T follicular helper cell (primary cell): Measurements from ENCODE around the gene CALM1.

Experiments used
- DNase-seq: peaks from one replicate; pipeline ENCODE4 v3.0.0-alpha.2; 2020; ENCODE audit warnings: low read depth

CALM1 gene

DNA sequence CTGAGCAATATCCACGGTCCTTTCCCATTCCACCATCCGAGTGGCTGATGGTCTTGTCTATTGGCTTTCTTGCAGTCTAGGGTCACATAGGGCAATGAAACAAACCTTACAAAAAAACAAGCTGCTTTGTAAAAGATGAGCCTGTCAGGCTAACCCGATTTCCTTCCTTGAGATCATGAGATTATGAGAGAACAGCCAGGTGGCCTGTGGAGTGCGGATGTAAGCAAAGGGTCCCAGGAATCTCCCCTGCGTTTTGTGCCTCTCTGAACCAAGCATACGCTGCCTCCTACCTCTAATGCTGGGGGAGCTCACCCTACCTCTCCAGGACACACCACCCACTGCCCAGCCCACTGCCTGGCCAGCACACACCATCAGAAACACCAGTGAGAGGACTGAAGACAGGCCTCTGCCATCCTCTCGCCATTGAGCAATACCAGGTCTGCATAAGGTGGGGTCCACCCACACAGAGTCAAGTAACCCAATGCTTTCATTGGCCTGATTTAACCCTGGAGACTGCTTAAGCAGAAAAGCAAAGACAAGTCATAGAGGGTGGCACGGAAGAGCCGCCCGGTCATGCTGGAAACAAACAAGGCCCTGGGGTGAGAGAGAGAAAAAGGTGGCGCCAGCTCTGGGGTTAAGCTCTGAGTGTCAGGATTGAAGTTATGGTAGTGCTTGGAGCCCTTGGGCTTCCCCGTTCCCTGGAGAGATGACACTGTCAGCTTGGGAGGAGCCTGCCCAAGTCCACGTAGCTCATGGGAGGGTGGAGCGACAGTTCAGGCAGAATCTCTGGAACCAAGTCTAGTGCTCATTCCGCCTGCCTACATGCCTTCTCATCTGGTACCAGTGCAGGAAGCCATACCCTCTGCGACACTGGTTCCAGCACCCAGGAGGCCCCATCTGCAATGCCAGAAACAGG is 46.6 kb downstream of the CALM1 start:
- no peak for DNase-seq

DNA sequence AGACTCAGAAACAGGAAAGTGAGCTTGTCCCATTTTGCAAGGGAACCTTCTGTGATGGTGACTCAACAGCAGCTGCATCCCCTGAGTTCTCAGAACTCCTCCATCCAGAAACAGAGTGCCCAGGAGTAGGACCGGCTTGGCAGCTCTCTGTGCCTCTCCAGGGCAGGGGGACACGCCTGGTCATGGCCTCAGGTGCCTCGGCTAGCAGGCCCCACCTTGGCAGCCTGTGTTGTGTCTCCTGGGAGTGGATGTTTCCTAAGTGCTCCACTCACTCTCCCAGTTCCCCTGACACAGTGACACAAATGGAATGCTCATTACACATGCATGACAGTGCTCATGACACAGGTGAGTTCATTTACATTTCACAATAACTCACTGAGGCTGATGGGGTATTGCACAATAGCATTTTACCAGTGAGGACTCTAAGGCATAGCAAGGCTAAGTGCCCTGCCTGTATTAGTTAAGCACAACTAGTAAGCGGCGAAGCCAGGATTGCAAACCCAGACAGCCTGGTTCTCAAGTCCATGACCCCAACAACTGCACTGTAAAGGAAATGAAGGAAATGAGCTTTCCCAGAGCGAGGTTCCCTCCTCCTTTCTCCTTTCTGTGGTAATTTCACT is 47.4 kb downstream of the CALM1 start:
- no peak for DNase-seq

DNA sequence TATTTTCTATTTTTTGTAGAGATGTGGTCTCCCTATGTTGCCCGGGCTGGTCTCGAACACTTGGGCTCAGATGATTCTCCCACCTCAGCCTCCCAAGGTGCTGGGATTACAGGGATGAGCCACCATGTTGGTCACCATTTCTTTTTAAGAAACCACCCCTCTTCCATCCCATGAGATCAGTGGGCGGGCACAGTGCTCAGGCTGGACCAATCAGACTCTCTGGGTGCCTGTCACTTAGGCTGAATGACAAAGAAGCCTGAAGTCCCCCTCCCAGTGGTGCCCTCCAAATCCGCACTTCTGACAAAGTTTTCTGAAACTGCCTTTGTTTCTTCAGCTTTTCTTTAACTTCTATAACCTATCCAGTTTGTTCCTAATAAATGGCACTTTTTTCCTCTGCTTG is 48.2 kb downstream of the CALM1 start:
- DNase-seq = no peak

DNA sequence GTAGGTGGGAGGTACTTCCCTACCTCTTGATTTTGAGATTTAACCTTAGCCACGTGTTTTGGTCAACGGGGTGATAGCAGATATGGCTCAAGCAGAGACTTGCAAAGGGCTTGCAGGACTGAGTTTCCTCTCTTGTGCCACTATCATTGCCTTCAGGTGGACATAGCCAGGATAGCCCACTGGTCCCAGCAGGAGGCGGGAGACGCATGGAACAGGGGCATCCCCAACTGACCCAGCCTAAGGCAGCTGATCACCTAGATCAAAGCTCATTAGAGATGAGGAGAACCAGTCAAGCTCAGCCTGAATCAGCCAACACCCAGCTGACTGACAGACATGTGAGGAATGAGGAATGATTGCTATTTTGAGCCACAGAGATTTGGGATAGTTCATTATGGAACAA is 49.6 kb downstream of the CALM1 start:
- no peak for DNase-seq

DNA sequence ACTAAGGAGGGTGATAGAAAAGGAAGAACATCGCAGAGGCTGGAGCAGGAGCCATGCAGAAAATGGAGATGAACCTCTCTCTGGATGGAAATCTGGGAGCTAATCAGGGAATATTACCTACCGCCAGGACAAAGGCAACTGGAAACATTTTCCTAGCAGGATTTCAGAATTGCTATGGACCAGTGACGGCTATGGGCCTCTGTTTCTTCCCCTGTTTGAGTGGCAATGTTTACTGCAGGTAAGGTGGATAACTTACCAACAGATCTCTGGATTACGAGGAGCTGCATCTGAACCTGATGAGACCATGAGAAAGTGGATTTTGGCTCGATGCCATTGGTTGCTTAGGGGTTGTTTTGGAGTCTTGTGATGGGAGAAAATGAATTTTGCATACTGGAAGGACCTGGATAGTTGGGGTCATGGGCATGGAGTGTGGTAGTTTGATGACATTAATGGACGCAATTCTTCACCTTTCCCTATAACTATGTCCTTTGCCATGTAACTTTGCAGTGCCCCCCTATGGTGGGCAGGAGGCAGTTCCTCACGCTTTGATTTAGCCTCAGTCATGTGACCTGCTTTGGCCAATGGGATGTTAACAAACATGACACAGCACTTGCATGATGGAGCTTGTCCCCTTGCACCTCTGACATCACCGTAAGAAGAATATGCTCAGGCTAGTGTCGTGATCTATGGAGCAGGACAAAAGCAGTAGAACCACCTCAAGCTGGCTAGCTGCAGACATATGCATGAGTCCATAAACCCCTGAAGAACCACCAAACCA is 51.1 kb downstream of the CALM1 start:
- no peak for DNase-seq

DNA sequence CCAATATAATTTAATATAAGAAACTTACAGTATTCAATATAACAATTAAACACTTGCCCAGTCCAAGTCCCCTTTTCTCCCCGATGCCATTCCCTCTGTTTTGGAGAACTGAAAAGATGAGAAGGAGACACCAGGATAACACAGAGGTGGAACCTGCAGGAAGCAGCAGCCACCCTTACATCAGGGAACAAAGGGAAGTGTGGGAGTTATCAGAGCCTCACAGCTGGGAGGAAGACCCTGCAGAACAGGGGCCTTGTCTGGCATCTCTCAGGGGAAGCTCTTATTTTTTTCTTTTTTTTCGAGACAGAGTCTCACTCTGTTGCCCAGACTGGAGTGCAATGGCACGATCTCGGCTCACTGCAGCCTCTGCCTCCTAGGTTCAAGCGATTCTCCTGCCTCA is 52.6 kb downstream of the CALM1 start:
- DNase-seq = no peak

DNA sequence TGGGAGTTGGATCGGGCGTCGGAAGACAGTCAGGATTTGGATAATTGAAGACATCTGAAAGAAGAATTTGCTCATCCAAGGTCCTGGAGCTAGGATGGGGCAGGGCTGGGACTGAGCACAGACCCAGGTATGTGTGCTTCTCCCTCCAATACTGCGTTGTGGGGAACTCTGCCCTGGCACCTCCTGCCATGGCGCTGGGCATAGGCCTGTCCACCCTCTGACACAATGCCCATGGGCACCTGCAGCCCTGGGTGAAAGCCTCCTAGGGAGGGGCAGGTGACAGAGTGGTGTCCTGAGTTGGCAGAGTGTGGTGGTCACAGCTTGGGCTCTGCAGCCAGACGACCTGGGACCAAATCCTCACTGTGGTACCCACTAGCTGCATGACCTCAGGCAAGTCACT is 53.3 kb downstream of the CALM1 start:
- no peak for DNase-seq

DNA sequence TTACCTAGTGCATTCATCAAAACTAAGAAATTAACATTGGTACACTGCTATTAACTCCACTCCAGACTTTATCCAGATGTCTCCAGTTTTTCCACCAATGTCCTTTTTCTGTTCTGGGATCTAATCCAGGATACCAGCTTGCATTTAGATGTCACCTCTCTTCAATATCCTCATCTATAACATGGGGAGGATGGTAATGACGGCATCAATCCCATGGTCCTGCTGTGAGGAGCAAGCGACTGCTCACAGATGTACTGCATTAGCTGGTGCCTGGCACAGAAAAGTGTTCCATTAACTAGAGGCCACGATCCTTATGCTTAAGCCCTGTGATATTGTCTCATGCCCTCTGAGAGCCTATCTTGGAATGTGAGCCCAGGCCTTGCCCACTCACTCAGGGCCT is 53.8 kb downstream of the CALM1 start:
- no peak for DNase-seq

DNA sequence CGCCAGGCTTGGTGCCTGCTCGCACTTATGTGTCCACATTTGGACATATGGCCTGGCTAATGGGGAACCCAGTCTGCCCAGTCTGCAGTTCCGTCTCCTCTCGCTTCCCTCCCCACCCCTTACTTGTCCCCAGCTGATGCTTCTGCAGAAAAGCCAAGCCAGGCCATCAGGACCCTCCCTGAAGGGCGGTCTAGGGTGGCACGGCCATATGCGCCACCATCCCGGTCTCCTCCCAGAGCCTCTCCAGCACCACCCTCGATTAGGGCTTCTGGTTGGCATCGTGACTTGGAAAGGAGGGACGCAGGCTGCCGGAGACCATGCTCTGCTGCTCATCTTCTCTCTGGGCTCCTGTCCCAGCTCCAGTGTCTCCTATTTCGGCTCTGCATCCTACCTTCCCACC is 54.6 kb downstream of the CALM1 start:
- DNase-seq = no peak

DNA sequence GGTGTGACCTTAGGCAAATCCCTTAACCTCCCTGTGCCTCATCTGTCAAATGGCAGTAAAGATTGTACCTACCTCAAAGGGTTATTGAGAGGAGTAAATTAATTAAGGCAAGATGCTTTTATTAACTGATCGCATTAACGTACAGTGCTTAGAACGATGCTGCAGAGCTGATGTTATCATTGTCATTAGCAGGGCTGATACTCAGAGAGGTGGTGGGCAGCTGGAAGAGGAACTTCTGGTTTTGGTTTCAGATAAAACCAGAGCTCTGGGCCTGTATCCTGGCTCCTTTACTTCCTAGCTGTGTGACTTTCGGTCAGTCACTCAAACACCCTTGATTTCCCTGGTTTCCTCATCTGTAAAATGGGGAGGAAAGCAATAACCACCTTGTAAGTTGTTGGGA is 55.1 kb downstream of the CALM1 start:
- no peak for DNase-seq

DNA sequence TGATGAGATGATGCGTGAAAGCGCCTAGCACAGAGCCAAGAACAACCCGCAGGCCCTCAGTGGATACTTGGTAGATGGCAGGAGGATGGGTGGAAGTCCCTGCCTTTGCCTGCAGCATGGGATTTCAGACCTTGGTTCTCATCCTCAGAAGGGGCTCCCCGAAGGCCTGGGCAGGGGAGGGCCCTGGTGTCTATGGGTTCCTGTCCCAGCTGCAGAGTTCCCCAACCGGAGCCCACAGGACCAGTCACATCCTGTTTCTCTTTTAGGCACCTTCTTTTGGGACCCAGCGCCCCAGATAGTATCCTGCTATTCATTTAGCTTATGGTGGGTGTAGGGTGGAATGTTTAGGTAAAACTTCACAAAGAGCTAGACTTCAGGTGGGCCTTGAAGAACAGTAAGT is 55.5 kb downstream of the CALM1 start:
- no peak for DNase-seq

DNA sequence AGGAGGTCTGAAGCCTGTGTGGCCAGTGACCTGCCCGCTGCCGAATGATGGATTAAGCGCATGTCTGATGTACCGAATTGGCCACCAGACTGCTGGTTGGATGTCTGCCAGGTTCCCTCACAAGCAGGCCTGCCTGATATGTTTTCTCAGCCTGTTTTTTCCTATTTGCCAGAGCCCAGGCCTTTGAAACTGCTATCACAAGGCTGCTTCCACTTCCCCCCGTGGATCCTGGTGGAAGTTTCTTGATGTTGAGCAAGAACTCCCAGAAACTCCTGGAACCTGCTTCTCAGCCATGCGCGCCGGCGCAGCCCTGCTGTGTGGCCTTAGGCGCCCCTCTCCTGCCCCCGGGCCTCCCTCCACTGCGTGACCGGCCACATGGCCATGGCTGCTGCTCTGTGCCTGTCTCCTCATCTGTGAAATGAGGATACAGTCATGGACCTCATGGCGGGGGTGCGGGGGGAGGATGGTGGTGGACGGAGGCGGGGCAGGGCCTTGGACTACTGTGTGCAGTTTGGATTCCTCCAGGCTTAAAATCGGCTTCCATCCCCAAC is 56.6 kb downstream of the CALM1 start:
- no peak for DNase-seq

DNA sequence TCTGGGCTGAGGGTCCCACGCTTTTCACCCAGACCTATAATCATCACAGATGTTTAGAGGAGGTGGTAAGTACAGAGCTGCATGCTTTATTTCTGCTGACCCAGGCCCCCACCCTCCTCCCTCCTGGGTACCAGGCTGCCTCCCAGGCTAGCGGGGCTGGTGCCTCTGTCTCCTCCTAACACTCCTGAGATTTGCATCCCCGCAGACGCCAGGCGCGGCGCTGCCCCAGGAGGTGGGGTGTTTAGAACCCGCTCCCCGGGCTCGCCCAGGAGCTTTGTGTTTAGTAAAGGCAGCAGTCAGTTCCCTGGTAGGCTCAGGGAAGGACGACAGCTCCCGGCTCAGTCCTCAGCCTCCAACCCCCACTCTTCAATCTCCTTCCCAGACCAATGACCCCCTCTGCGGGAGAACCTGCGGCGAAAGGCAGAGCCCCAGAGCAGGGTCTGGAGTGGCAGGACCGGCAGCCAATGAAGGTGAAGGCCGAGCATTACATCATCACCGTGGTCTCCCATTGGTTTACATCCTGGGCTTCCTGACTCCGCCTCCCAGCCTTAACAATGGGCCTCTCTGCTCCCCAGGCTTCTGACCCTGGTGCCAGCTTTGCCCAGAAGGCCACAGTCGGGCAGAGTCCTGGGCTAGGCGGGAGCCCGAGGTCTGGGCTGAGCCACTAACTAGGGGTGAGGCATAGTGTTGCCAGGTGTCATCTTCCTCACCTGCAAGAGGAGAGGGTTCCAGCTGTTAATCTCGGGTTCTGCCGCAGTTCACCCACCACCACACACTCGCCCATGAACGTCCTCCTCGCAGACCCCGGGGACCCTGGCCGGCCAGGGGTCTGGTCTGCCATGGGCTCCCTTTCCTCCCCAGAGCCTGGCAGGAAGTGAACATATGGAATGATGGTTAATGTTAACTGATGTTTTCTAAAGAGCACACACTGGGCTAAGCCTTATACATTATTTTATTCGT is 57.5 kb downstream of the CALM1 start:
- DNase-seq = no peak

DNA sequence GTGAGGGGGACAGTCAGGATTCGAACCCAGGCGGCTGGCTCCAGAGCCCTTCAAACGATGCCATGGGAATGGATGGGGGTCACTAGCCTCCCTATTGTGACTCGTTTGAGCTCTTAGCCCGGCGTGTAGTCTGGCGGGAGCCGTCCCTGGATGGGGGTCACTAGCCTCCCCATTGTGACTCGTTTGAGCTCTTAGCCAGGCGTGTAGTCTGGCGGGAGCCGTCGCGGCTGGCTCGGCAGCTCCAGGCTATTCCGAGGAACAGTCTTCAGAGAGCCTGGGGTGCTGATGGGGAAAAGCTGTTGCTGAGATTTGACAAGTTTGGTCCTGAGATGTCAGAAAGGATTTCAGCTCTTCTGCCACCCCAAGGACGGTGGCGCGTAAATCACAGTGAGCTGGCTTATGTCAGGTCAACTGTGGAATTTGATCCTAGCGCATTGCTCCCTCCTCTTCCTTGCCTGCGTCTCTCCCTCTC is 58.3 kb downstream of the CALM1 start:
- no peak for DNase-seq

DNA sequence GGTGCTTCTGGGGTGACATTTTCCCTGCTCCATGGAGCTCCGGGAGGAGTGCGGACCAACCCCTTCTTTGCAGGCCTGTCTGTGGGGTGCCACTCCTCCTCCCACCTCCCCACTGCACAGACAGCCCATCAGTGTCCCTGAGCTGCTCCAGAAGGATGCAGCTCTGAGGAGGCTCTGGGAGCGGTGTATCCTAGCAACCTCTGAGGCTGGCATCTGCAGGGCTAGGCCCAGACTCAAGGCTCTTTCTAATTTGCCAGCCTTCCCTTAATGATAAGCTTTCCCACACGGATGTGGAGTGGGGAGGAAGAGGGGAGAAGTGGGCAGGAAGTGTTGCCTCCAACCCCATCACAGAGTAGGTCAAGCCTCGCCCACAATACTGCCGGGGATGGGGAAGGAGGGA is 59.7 kb downstream of the CALM1 start:
- no peak for DNase-seq

DNA sequence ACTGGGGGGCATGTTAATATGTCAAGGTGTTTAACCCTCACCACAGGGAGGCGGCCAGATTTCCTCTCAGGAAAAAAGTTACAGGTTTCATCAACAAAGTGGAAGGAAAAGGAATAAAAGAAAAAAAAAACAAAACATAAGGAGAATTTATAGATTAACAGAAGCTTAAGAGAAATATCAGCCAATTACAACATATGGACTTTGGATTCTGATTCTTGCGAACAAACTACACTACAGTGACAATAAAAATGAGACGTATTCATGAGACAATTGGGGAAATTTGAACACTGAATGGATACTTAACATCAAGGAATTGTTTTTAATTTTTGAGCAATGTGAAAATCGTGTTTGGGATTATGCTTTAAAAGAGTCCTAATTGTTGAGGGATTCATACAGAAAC is 60.4 kb downstream of the CALM1 start:
- DNase-seq = no peak
